Activated B cell treated with CpG ODN at 0.5 μM for 24 hours (primary cell): ENCODE results near the gene WDR7. TPM values are rescaled to one million over a fixed set of nuclear protein-coding genes. Genes with fewer than 3 reads are reported as not detected.

Experiments
- ATAC-seq: fragments of 200-7000 bp; cut with Tn5 transposase; one replicate; pipeline ENCODE4 v1.10.0; 2021; ENCODE audit warnings: low read depth, mild to moderate bottlenecking, moderate library complexity
- CTCF ChIA-PET: fragments of 350-600 bp; sonication (Branson Sonifier 250); formaldehyde crosslinking; loops from one replicate; lab custom pipeline; 2021; ENCODE audit warnings: antibody characterized with exemption; lab: Charles Lee
- POLR2A ChIA-PET: fragments of 350-600 bp; sonication (Branson Sonifier 250); formaldehyde crosslinking; loops from one replicate; lab custom pipeline; 2021; ENCODE audit warnings: antibody characterized with exemption; lab: Charles Lee
- DNase-seq: peaks from one replicate; pipeline ENCODE4 v3.0.0; 2022
- H3K27ac Mint-ChIP-seq: one replicate; pipeline ENCODE4 v1.8.0; 2020; ENCODE audit warnings: mixed read lengths
- H3K27me3 Mint-ChIP-seq: one replicate; pipeline ENCODE4 v1.8.0; 2021; ENCODE audit warnings: mixed read lengths
- H3K36me3 Mint-ChIP-seq: one replicate; pipeline ENCODE4 v1.8.0; 2021; ENCODE audit warnings: low read depth, mixed read lengths
- H3K4me1 Mint-ChIP-seq: one replicate; pipeline ENCODE4 v1.8.0; 2021; ENCODE audit warnings: mixed read lengths
- H3K4me3 Mint-ChIP-seq: one replicate; pipeline ENCODE4 v1.8.0; 2020; ENCODE audit warnings: mild to moderate bottlenecking, mixed read lengths
- H3K9me3 Mint-ChIP-seq: one replicate; pipeline ENCODE4 v1.8.0; 2020; ENCODE audit warnings: mixed read lengths
- CTCF ChIP-seq: fragments of 200-600 bp; IDR thresholded peaks from one replicate; pipeline ENCODE4 v1.8.0; 2022; ENCODE audit warnings: antibody characterized with exemption, mild to moderate bottlenecking
- intact Hi-C: fragments of 100-400 bp; cut with micrococcal nuclease; formaldehyde crosslinking; loops from one replicate; pipeline ENCODE4 v1.15.1; 2024
- total RNA-seq: library from RNA; stranded (reverse); gene quantifications from 2 replicates; pipeline ENCODE4 v1.2.3, GENCODE V29; 2022

Gene WDR7
- total RNA-seq, 1 donor from 2014 or later = 33.4 TPM

GRCh38 chr18:56660655-56661054, 9.5 kb downstream of the WDR7 start:
- POLR2A ChIA-PET = no interaction called here
- DNase-seq (no peak), ATAC-seq (no peak)
- H3K27ac Mint-ChIP-seq = no peak overlapping the region
- no peak for TF ChIP-seq CTCF
- no peaks in the 10 kb centered on the region for H3K9me3 Mint-ChIP-seq
- H3K27me3 Mint-ChIP-seq = no peaks in the 10 kb centered on the region
- CTCF ChIA-PET = no interaction called here
- intact Hi-C loops = no loop called here
- H3K4me1 Mint-ChIP-seq = peaks cover 3% of the 10 kb centered on the region
- peaks cover 2% of the 10 kb centered on the region for H3K36me3 Mint-ChIP-seq
- H3K4me3 Mint-ChIP-seq = no peak overlapping the region

- no peak for ATAC-seq
- intact Hi-C loops = no loop called here
- CTCF ChIA-PET = no interaction called here
- H3K27ac Mint-ChIP-seq = no peak overlapping the region
- H3K36me3 Mint-ChIP-seq = peaks cover 2% of the 10 kb centered on the region
- TF ChIP-seq CTCF = no peak
- H3K4me3 Mint-ChIP-seq = no peak overlapping the region
- POLR2A ChIA-PET = no interaction called here
- no peaks in the 10 kb centered on the region for H3K9me3 Mint-ChIP-seq
- no peaks in the 10 kb centered on the region for H3K27me3 Mint-ChIP-seq
- peaks cover 2% of the 10 kb centered on the region for H3K4me1 Mint-ChIP-seq
- no peak for DNase-seq
Measured at GRCh38 chr18:56661360-56662062, 10.4 kb downstream of the WDR7 start.

- Mint-ChIP-seq H3K4me1 (peaks cover 2% of the 10 kb centered on the region), H3K36me3 (peaks cover 2% of the 10 kb centered on the region), H3K4me3 (no peak overlapping the region), H3K27me3 (no peaks in the 10 kb centered on the region), H3K27ac (no peak overlapping the region), H3K9me3 (no peaks in the 10 kb centered on the region)
- ATAC-seq (no peak), DNase-seq (no peak)
- no peak for TF ChIP-seq CTCF
- CTCF ChIA-PET = no interaction called here
- POLR2A ChIA-PET = no interaction called here
- intact Hi-C loops = no loop called here
Measured at GRCh38 chr18:56662063-56662408, 10.9 kb downstream of the WDR7 start.

GRCh38 chr18:56662502-56662901, 11.3 kb downstream of the WDR7 start:
- no peaks in the 10 kb centered on the region for H3K27me3 Mint-ChIP-seq
- H3K9me3 Mint-ChIP-seq = no peaks in the 10 kb centered on the region
- peaks cover 2% of the 10 kb centered on the region for H3K4me1 Mint-ChIP-seq
- intact Hi-C loops = no loop called here
- ChIA-PET POLR2A (no interaction called here), CTCF (no interaction called here)
- DNase-seq (no peak), ATAC-seq (no peak)
- H3K36me3 Mint-ChIP-seq = peaks cover 2% of the 10 kb centered on the region
- TF ChIP-seq CTCF = no peak
- no peak overlapping the region for H3K4me3 Mint-ChIP-seq
- no peak overlapping the region for H3K27ac Mint-ChIP-seq

GRCh38 chr18:56662902-56663301, 11.7 kb downstream of the WDR7 start:
- H3K4me1 Mint-ChIP-seq = peaks cover 2% of the 10 kb centered on the region
- no peak overlapping the region for H3K27ac Mint-ChIP-seq
- ChIA-PET CTCF (no interaction called here), POLR2A (no interaction called here)
- intact Hi-C loops = no loop called here
- no peaks in the 10 kb centered on the region for H3K36me3 Mint-ChIP-seq
- H3K27me3 Mint-ChIP-seq = no peaks in the 10 kb centered on the region
- no peak overlapping the region for H3K4me3 Mint-ChIP-seq
- H3K9me3 Mint-ChIP-seq = no peaks in the 10 kb centered on the region
- ATAC-seq = no peak
- no peak for TF ChIP-seq CTCF
- no peak for DNase-seq
